HG02884 (cell line): ENCODE measurements around the gene XBP1.
A peak's percentile ranks its signal among the peaks of the same experiment; 100 is the strongest.
"Not testable (repeated sequence)": the region's sequence is repeated elsewhere in the genome, so short reads cannot be mapped to it uniquely, and the experiment has no call there.

ENCODE experiments used
- ATAC-seq: cut with Tn5 transposase; IDR thresholded peaks from one replicate; pipeline ENCODE4 v1.9.1; 2021; ENCODE audit warnings: mild to moderate bottlenecking, moderate library complexity; ENCODE audit not compliant: unreplicated experiment

XBP1 gene

GRCh38 chr22:28793976-28794584 is 6.3 kb downstream of the XBP1 start:
- ATAC-seq = no peak

- ATAC-seq = peak; percentile 37
These were observed 7.6 kb downstream of the XBP1 start for GRCh38 chr22:28792491-28793383.

GRCh38 chr22:28791841-28792490 is 8.4 kb downstream of the XBP1 start:
- ATAC-seq = peak; percentile 46

- no peak for ATAC-seq
These were observed 9.2 kb downstream of the XBP1 start for GRCh38 chr22:28791124-28791523.

- no peak for ATAC-seq
These were observed 11.8 kb downstream of the XBP1 start for GRCh38 chr22:28788601-28789000.

GRCh38 chr22:28783786-28784671 is 16.3 kb downstream of the XBP1 start:
- ATAC-seq = no peak

GRCh38 chr22:28780296-28780695 is 20.1 kb downstream of the XBP1 start:
- ATAC-seq = no peak

- ATAC-seq = no peak
These were observed 20.5 kb downstream of the XBP1 start for GRCh38 chr22:28779833-28780232.

GRCh38 chr22:28774378-28774777 is 26.0 kb downstream of the XBP1 start:
- ATAC-seq = no peak

- peak; percentile 29 for ATAC-seq
These were observed 26.9 kb downstream of the XBP1 start for GRCh38 chr22:28773461-28773867.

- ATAC-seq = peak; percentile 78
These were observed 27.5 kb downstream of the XBP1 start, which contains the start of gene CCDC117 for GRCh38 chr22:28772633-28773460. TSS of gene CCDC117 (plus strand) at chr22:28772695. CDS start at chr22:28772850, 155 bp downstream.

GRCh38 chr22:28771195-28771791 is 29.1 kb downstream of the XBP1 start:
- no peak for ATAC-seq

- no peak for ATAC-seq
These were observed 30.8 kb downstream of the XBP1 start for GRCh38 chr22:28769394-28770085.

GRCh38 chr22:28768701-28769393 is 31.5 kb downstream of the XBP1 start:
- no peak for ATAC-seq

- no peak for ATAC-seq
These were observed 33.7 kb downstream of the XBP1 start for GRCh38 chr22:28766628-28767027.

GRCh38 chr22:28762000-28762399 is 38.4 kb downstream of the XBP1 start:
- ATAC-seq = not testable (repeated sequence)

- no peak for ATAC-seq
These were observed 39.0 kb downstream of the XBP1 start for GRCh38 chr22:28761449-28761755.

GRCh38 chr22:28759861-28760560 is 40.4 kb downstream of the XBP1 start:
- no peak for ATAC-seq
